ENCODE measurements around the gene NRG2. TPM values are rescaled to one million over a fixed set of nuclear protein-coding genes. Genes with fewer than 3 reads are reported as not detected.

The NRG2 gene
- polyA plus RNA-seq, 3 donors: 0.01 TPM; not detected in 2

GRCh38 chr5:139817362-139817761, 225.7 kb downstream of the NRG2 start:
- H3K4me2 ChIP-seq (replicated peaks; ENCODE audit: extremely low read depth, low read length, poor library complexity, severe bottlenecking): no peak overlapping the region
- no peaks in the 10 kb centered on the region for H3K79me2 ChIP-seq (ENCODE audit: insufficient read depth, low read length)
- H3K4me1 ChIP-seq (ENCODE audit: control insufficient read depth in 1 of 2, insufficient read depth in 2 of 2, low read length in 2 of 2): no peaks in the 10 kb centered on the region
- no peak overlapping the region for H2AFZ ChIP-seq (ENCODE audit: insufficient read depth, low read depth, low read length, poor library complexity, severe bottlenecking)
- H3K9me3 ChIP-seq (replicated peaks in 1 of 2; ENCODE audit: control insufficient read depth in 1 of 2, insufficient read depth in 1 of 2, low read length in 2 of 2): peaks cover 0 to 3% of the 10 kb centered on the region in 2 donors
- Mint-ChIP-seq H3K36me3 (no peaks in the 10 kb centered on the region), H3K4me3 (no peak overlapping the region), H3K9me3 (peaks cover 0 to 8% (median 4%) of the 10 kb centered on the region in 7 donors), H3K27ac (no peak overlapping the region), H3K4me1 (no peaks in the 10 kb centered on the region), H3K27me3 (ENCODE audit: low read depth in 3 of 3) (peaks cover 11 to 16% (median 11%) of the 10 kb centered on the region in 3 donors)
- H4K20me1 ChIP-seq (ENCODE audit: insufficient read depth, low read length): no peaks in the 10 kb centered on the region
- H3K9ac ChIP-seq (ENCODE audit: insufficient read depth, low read length, poor library complexity, severe bottlenecking): no peak overlapping the region
- H3K36me3 ChIP-seq (replicated peaks in 1 of 2; ENCODE audit: control insufficient read depth in 1 of 2, insufficient read depth in 2 of 2, low read length in 2 of 2): no peaks in the 10 kb centered on the region
- no peak overlapping the region for H3K27ac ChIP-seq (ENCODE audit: low read depth in 1 of 2, low read length in 2 of 2)
- H3K4me3 ChIP-seq (replicated peaks in 1 of 3; ENCODE audit: low read depth in 2 of 3, low read length in 3 of 3): no peak overlapping the region
- DNase-seq: no peak
- no peak for TF ChIP-seq CTCF (IDR thresholded peaks at IDR 0.05)
- no peaks in the 10 kb centered on the region for H3K27me3 ChIP-seq (ENCODE audit: control insufficient read depth in 2 of 2, insufficient read depth in 2 of 2, low read length in 2 of 2)
- intact Hi-C loops (cut with micrococcal nuclease): no loop called here
- WGBS (ENCODE audit: insufficient coverage): 93% methylated on average over 4 of the region's 8 CpGs

GRCh38 chr5:139816566-139816965, 226.5 kb downstream of the NRG2 start:
- H3K4me3 Mint-ChIP-seq: no peak overlapping the region

More at GRCh38 chr5:139816566-139816965, 226.5 kb downstream of the NRG2 start:
- Histone ChIP-seq H3K36me3 (replicated peaks in 1 of 2; ENCODE audit: control insufficient read depth in 1 of 2, insufficient read depth in 2 of 2, low read length in 2 of 2) (no peaks in the 10 kb centered on the region), H3K4me2 (replicated peaks; ENCODE audit: extremely low read depth, low read length, poor library complexity, severe bottlenecking) (no peak overlapping the region), H3K4me1 (ENCODE audit: control insufficient read depth in 1 of 2, insufficient read depth in 2 of 2, low read length in 2 of 2) (no peaks in the 10 kb centered on the region), H3K9me3 (replicated peaks in 1 of 2; ENCODE audit: control insufficient read depth in 1 of 2, insufficient read depth in 1 of 2, low read length in 2 of 2) (peaks cover 0 to 3% of the 10 kb centered on the region in 2 donors), H3K27me3 (ENCODE audit: control insufficient read depth in 2 of 2, insufficient read depth in 2 of 2, low read length in 2 of 2) (no peaks in the 10 kb centered on the region), H2AFZ (ENCODE audit: insufficient read depth, low read depth, low read length, poor library complexity, severe bottlenecking) (no peak overlapping the region), H4K20me1 (ENCODE audit: insufficient read depth, low read length) (no peaks in the 10 kb centered on the region), H3K9ac (ENCODE audit: insufficient read depth, low read length, poor library complexity, severe bottlenecking) (no peak overlapping the region), H3K27ac (ENCODE audit: low read depth in 1 of 2, low read length in 2 of 2) (no peak overlapping the region), H3K4me3 (replicated peaks in 1 of 3; ENCODE audit: low read depth in 2 of 3, low read length in 3 of 3) (no peak overlapping the region), H3K79me2 (ENCODE audit: insufficient read depth, low read length) (no peaks in the 10 kb centered on the region)
- no peaks in the 10 kb centered on the region for H3K4me1 Mint-ChIP-seq
- H3K9me3 Mint-ChIP-seq: peaks cover 0 to 8% (median 4%) of the 10 kb centered on the region in 7 donors
- H3K36me3 Mint-ChIP-seq: no peaks in the 10 kb centered on the region
- DNase-seq: no peak
- H3K27me3 Mint-ChIP-seq (ENCODE audit: low read depth in 3 of 3): peaks cover 11 to 16% (median 12%) of the 10 kb centered on the region in 3 donors
- no peak overlapping the region for H3K27ac Mint-ChIP-seq
- intact Hi-C loops (cut with micrococcal nuclease): no loop called here
- TF ChIP-seq CTCF (IDR thresholded peaks at IDR 0.05): no peak
- 91% methylated on average over 11 of the region's 12 CpGs for WGBS (ENCODE audit: insufficient coverage)
